HepG2 (cell line): ENCODE measurements around the gene IRGM. TPM values are rescaled to one million over a fixed set of nuclear protein-coding genes. Genes with fewer than 3 reads are reported as not detected.

Experiments
- ATF7 ChIP-seq, 2 experiments: fragments of 450-650 bp in 1 of 2; sonication (generic) in 1 of 2; formaldehyde crosslinking in 1 of 2; IDR thresholded peaks; 2 replicates each; pipeline versions ENCODE4 v1.4.0 to v1.6.1; 2016 to 2020; ENCODE audit warnings: antibody characterized with exemption in 1 of 2, mild to moderate bottlenecking in 1 of 2, missing genetic modification reagents in 1 of 2
- CHD4 ChIP-seq: fragments of 200-600 bp; sonication (generic); IDR thresholded peaks from 2 replicates; pipeline ENCODE4 v1.7.0; 2017; ENCODE audit warnings: mild to moderate bottlenecking, low read length, borderline replicate concordance
- CREM ChIP-seq, 2 experiments: sonication (generic) in 1 of 2; formaldehyde crosslinking in 1 of 2; IDR thresholded peaks; 2 replicates each; pipeline versions ENCODE4 v1.4.0 to v1.6.1; 2016 to 2020; ENCODE audit warnings: antibody characterized with exemption in 1 of 2, mild to moderate bottlenecking in 1 of 2, missing genetic modification reagents in 1 of 2
- DNMT3B ChIP-seq: conservative IDR thresholded peaks from 2 replicates; pipeline ENCODE4 v1.6.1; 2016; ENCODE audit warnings: missing biosample characterization, control low read depth
- EHMT2 ChIP-seq: fragments of 200-600 bp; sonication (generic); IDR thresholded peaks from 2 replicates; pipeline ENCODE4 v1.7.0; 2017; ENCODE audit warnings: antibody characterized with exemption, low read depth, low read length, borderline replicate concordance
- KDM1A ChIP-seq: IDR thresholded peaks from 2 replicates; pipeline ENCODE4 v1.6.1; 2016; ENCODE audit warnings: missing compliant biosample characterization
- MEIS2 ChIP-seq: sonication (generic); formaldehyde crosslinking; IDR thresholded peaks from 2 replicates; pipeline ENCODE4 v1.9.0; 2021; ENCODE audit warnings: mild to moderate bottlenecking, missing genetic modification reagents
- PITX1 ChIP-seq: sonication (generic); formaldehyde crosslinking; IDR thresholded peaks from 2 replicates; pipeline ENCODE4 v1.5.1; 2020; ENCODE audit warnings: mild to moderate bottlenecking, missing genetic modification reagents
- RFX1 ChIP-seq: fragments of 450-650 bp; IDR thresholded peaks from 2 replicates; pipeline ENCODE4 v1.6.1; 2017
- SALL2 ChIP-seq: sonication (generic); formaldehyde crosslinking; IDR thresholded peaks from 2 replicates; pipeline ENCODE4 v1.8.1; 2023; ENCODE audit warnings: mild to moderate bottlenecking, missing genetic modification reagents, inconsistent platforms
- SOX5 ChIP-seq: IDR thresholded peaks from 2 replicates; pipeline ENCODE4 v1.6.1; 2016; ENCODE audit warnings: borderline replicate concordance
- TGIF2 ChIP-seq: IDR thresholded peaks from 2 replicates; pipeline ENCODE4 v1.6.1; 2016; ENCODE audit warnings: control low read depth, missing compliant biosample characterization
- ZNF33B ChIP-seq: sonication (generic); formaldehyde crosslinking; IDR thresholded peaks from 2 replicates; pipeline ENCODE4 v1.5.1; 2020; ENCODE audit warnings: mild to moderate bottlenecking, missing genetic modification reagents
- ZNF446 ChIP-seq: sonication (generic); formaldehyde crosslinking; IDR thresholded peaks from 2 replicates; pipeline ENCODE4 v1.5.0; 2020; ENCODE audit warnings: mild to moderate bottlenecking, missing genetic modification reagents
- ZNF468 ChIP-seq: sonication (generic); formaldehyde crosslinking; IDR thresholded peaks from 2 replicates; pipeline ENCODE4 v1.8.0; 2022; ENCODE audit warnings: mild to moderate bottlenecking, moderate library complexity, missing genetic modification reagents
- ZNF496 ChIP-seq: sonication (generic); formaldehyde crosslinking; IDR thresholded peaks from 2 replicates; pipeline ENCODE4 v1.8.1; 2023; ENCODE audit warnings: mild to moderate bottlenecking, moderate library complexity, missing genetic modification reagents; ENCODE audit not compliant: insufficient replicate concordance
- ZNF7 ChIP-seq: IDR thresholded peaks from 2 replicates; pipeline ENCODE4 v1.6.1; 2016; ENCODE audit warnings: missing biosample characterization, missing genetic modification reagents
- polyA plus RNA-seq, 8 experiments: library from polyadenylated mRNA; depleted of rRNA in 3 of 8; stranded (reverse) in 7 of 8; unstranded in 1 of 8; fragments of >200 nt; fragmentation: Illumina TruSeq in 4 of 8; extraction: Trizol in 4 of 8; gene quantifications; 2 replicates each; pipeline versions ENCODE4 v1.2.1 to v1.2.3, GENCODE V29; 2011 to 2016; ENCODE audit warnings: low read depth in 4 of 8, missing spikeins in 1 of 8, mixed read lengths in 1 of 8; ENCODE audit not compliant: insufficient read depth in 1 of 8
- total RNA-seq, 5 experiments: library from RNA; depleted of rRNA; stranded (reverse); fragments of >200 nt; fragmentation: Illumina TruSeq; extraction: Trizol; gene quantifications; 2 replicates each; pipeline ENCODE4 v1.2.3, GENCODE V29; 2016; ENCODE audit warnings: low read depth in 1 of 5
- TF ChIP-seq, protein P1 (sequence below): sonication (generic); formaldehyde crosslinking; IDR thresholded peaks from 2 replicates; pipeline ENCODE4 v1.5.0; 2020; ENCODE audit warnings: mild to moderate bottlenecking, missing genetic modification reagents, borderline replicate concordance
- TF ChIP-seq, protein P2 (sequence below): sonication (generic); formaldehyde crosslinking; IDR thresholded peaks from 2 replicates; pipeline ENCODE4 v1.5.0; 2020; ENCODE audit warnings: missing genetic modification reagents
- TF ChIP-seq, protein P3 (sequence below): sonication (generic); formaldehyde crosslinking; IDR thresholded peaks from 2 replicates; pipeline ENCODE4 v1.4.0; 2020; ENCODE audit warnings: mild to moderate bottlenecking, missing genetic modification reagents, borderline replicate concordance

Gene IRGM
- total and polyA plus RNA-seq, 2 of the 13 experiments (the other 11 are each of a cell fraction or from before 2014, with no cell fraction given), result not detected

DNA sequence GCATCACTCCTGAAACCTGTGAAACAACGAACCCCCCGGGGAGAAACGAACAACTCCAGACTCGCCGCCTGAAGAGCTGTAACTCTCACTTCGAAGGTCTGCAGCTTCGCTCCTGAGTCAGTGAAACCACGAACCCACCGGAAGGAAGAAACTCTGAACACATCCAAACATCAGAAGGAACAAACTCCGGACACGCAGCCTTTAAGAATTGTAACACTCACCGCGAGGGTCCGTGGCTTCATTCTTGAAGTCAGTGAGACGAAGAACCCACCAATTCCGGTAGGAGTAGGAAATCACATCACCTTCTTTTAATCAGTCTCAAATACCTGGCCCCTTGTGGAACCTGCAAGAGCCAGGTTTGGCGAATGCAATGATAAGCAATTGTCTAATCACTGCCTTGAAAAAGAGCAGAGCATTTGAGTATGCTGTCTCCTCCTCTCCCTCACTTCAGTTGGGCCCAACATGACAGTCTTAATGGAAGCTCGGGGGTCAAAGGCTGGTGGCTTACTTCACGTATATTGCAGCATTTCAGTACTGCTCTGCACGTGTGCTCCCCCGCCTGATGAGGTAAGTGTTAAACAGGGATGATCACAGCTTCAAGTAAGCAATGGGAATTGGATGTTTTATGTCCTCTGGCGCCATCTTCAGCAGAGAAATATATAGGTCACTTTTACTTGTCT lies 473 bp downstream of the IRGM start (continued):
- TF ChIP-seq, protein P1, sequence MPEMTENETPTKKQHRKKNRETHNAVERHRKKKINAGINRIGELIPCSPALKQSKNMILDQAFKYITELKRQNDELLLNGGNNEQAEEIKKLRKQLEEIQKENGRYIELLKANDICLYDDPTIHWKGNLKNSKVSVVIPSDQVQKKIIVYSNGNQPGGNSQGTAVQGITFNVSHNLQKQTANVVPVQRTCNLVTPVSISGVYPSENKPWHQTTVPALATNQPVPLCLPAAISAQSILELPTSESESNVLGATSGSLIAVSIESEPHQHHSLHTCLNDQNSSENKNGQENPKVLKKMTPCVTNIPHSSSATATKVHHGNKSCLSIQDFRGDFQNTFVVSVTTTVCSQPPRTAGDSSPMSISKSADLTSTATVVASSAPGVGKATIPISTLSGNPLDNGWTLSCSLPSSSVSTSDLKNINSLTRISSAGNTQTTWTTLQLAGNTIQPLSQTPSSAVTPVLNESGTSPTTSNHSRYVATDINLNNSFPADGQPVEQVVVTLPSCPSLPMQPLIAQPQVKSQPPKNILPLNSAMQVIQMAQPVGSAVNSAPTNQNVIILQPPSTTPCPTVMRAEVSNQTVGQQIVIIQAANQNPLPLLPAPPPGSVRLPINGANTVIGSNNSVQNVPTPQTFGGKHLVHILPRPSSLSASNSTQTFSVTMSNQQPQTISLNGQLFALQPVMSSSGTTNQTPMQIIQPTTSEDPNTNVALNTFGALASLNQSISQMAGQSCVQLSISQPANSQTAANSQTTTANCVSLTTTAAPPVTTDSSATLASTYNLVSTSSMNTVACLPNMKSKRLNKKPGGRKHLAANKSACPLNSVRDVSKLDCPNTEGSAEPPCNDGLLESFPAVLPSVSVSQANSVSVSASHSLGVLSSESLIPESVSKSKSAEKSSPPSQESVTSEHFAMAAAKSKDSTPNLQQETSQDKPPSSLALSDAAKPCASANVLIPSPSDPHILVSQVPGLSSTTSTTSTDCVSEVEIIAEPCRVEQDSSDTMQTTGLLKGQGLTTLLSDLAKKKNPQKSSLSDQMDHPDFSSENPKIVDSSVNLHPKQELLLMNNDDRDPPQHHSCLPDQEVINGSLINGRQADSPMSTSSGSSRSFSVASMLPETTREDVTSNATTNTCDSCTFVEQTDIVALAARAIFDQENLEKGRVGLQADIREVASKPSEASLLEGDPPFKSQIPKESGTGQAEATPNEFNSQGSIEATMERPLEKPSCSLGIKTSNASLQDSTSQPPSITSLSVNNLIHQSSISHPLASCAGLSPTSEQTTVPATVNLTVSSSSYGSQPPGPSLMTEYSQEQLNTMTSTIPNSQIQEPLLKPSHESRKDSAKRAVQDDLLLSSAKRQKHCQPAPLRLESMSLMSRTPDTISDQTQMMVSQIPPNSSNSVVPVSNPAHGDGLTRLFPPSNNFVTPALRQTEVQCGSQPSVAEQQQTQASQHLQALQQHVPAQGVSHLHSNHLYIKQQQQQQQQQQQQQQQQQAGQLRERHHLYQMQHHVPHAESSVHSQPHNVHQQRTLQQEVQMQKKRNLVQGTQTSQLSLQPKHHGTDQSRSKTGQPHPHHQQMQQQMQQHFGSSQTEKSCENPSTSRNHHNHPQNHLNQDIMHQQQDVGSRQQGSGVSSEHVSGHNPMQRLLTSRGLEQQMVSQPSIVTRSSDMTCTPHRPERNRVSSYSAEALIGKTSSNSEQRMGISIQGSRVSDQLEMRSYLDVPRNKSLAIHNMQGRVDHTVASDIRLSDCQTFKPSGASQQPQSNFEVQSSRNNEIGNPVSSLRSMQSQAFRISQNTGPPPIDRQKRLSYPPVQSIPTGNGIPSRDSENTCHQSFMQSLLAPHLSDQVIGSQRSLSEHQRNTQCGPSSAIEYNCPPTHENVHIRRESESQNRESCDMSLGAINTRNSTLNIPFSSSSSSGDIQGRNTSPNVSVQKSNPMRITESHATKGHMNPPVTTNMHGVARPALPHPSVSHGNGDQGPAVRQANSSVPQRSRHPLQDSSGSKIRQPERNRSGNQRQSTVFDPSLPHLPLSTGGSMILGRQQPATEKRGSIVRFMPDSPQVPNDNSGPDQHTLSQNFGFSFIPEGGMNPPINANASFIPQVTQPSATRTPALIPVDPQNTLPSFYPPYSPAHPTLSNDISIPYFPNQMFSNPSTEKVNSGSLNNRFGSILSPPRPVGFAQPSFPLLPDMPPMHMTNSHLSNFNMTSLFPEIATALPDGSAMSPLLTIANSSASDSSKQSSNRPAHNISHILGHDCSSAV (CRISPR knock-in tag), result no peak
- no peak for TF ChIP-seq SALL2 (CRISPR knock-in tag)
- no peak for TF ChIP-seq KDM1A (CRISPR knock-in tag)
- TF ChIP-seq, protein P2, sequence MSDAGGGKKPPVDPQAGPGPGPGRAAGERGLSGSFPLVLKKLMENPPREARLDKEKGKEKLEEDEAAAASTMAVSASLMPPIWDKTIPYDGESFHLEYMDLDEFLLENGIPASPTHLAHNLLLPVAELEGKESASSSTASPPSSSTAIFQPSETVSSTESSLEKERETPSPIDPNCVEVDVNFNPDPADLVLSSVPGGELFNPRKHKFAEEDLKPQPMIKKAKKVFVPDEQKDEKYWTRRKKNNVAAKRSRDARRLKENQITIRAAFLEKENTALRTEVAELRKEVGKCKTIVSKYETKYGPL (CRISPR knock-in tag), result no peak
- no peak for TF ChIP-seq DNMT3B (CRISPR knock-in tag)
- no peak for TF ChIP-seq CHD4
- TF ChIP-seq ZNF33B (CRISPR knock-in tag), result no peak
- TF ChIP-seq ZNF7 (CRISPR knock-in tag), result no peak
- no peak; the same call in 1 of the 2 replicates for TF ChIP-seq TGIF2 (CRISPR knock-in tag)
- TF ChIP-seq PITX1 (CRISPR knock-in tag), result no peak
- TF ChIP-seq ATF7 (IDR thresholded peaks at IDR 0.05), result 0 out of 2 replicates have a peak, but pooled peaks have one; percentile 34
- TF ChIP-seq ATF7 (CRISPR knock-in tag; IDR thresholded peaks at IDR 0.05), result peak; percentile 52; the same call in 1 of the 2 replicates
- TF ChIP-seq CREM (IDR thresholded peaks at IDR 0.05), result no peak
- no peak for TF ChIP-seq CREM (CRISPR knock-in tag; IDR thresholded peaks at IDR 0.05)
- no peak; the same call in 1 of the 2 replicates for TF ChIP-seq SOX5 (CRISPR knock-in tag)
- TF ChIP-seq ZNF468 (CRISPR knock-in tag), result no peak
- TF ChIP-seq RFX1, result no peak
- no peak for TF ChIP-seq MEIS2
- no peak for TF ChIP-seq EHMT2
- TF ChIP-seq ZNF446 (CRISPR knock-in tag), result no peak
- no peak for TF ChIP-seq ZNF496 (CRISPR knock-in tag)
- TF ChIP-seq, protein P3, sequence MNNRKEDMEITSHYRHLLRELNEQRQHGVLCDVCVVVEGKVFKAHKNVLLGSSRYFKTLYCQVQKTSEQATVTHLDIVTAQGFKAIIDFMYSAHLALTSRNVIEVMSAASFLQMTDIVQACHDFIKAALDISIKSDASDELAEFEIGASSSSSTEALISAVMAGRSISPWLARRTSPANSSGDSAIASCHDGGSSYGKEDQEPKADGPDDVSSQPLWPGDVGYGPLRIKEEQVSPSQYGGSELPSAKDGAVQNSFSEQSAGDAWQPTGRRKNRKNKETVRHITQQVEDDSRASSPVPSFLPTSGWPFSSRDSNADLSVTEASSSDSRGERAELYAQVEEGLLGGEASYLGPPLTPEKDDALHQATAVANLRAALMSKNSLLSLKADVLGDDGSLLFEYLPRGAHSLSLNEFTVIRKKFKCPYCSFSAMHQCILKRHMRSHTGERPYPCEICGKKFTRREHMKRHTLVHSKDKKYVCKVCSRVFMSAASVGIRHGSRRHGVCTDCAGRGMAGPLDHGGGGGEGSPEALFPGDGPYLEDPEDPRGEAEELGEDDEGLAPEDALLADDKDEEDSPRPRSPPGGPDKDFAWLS (CRISPR knock-in tag), result no peak
